Measurements from ENCODE around the gene XRN2. TPM values are rescaled to one million over a fixed set of nuclear protein-coding genes. Genes with fewer than 3 reads are reported as not detected.
"Not testable (repeated sequence)": the region's sequence is repeated elsewhere in the genome, so short reads cannot be mapped to it uniquely, and the experiment has no call there.

The XRN2 gene
- total RNA-seq, 1 donor from 2014 or later, result 96.2 TPM

DNA sequence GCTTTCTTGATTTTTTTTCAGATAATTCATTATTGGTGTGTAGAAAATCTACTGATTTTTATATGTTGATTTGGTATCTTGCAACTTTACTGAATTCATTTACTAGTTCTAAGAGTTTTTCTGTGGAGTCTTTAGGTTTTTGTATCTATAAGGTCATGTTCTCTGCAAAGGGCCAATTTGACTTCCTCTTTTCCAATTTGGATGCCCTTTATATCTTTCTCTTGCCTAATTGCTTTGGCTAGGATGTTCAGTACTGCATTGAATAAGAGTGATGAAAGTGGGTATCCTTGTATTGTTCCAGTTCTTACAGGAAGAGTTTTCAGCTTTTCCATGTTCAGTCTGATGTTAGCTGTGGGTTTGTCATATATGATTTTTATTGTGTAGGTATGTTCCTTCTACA, 108.6 kb downstream of the XRN2 start:
- FAIRE-seq (no peak), DNase-seq (ENCODE audit: low spot score in 2 of 2) (no peak)

GRCh38 chr20:21413996-21414395, 110.9 kb downstream of the XRN2 start:
- FAIRE-seq; DNase-seq (ENCODE audit: low spot score in 2 of 2): not testable (repeated sequence)

DNA sequence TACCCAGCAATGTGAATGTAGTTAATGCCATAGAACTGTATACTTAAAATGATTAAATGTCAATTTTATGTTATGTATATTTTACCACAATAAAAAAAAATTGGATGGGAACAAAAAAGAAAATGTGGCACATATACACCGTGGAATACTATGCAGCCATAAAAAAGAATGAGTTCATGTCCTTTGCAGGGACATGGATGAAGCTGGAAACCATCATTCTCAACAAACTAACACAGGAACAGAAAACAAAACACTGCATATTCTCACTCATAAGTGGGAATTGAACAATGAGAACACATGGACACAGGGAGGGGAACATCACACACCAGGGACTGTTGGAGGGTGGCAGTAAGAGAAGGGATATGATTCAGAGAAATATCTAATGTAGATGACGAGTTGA, 116.0 kb downstream of the XRN2 start:
- FAIRE-seq; DNase-seq (ENCODE audit: low spot score in 2 of 2): not testable (repeated sequence)

DNA sequence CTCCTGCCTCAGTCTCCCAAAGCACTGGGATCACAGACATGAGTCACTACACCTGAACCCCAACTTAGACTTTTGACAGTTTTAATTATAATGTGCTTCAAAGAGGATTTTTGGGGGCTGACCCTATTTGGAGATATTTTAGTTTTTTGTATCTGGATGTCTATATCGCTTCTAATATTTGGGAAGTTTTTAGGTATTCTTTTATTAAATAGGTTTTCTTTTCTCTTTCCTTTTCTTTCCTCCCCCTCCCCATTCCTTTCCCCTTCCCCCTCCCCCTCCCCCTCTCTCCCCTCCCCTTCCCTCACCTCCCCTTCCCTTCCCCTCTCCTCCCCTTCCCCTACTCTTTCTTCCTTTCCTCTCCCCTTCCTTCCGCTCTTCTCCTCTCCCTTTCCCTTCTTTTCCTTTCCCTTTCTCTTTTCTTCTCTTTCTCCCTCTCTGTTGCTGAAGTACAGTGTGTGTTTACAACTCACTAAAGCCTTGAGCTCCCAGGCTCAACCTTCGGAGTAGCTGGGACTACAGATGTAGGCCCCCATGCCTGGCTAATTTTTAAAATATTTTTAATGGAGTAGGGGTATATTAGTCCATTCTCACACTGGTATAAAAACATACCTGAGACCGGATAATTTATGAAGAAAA, 118.6 kb downstream of the XRN2 start:
- FAIRE-seq, result no peak

GRCh38 chr20:21423712-21424111, 120.6 kb downstream of the XRN2 start:
- DNase-seq (ENCODE audit: low spot score in 2 of 2); FAIRE-seq: not testable (repeated sequence)

More for the DNA sequence above, 118.6 kb downstream of the XRN2 start:
- no peak for DNase-seq (ENCODE audit: low spot score in 2 of 2)

DNA sequence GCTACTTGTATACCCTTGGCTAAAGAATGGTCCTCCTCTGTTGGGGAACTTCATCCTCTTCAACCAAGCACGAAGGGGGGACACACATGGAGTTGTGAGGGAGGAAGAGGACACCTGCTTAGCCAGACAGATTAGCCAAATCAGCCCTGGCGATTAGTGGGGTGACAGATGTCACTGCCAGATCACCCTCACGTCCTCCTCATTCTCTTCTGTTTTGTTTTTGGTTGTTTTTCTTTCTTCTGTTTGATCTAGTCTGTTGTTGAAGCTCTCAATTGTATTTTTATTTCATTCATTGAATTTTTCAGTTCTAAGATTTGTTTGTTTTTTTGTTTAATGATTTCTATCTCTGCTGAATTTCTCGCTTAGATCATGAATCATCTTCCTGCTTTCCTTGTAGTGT, 121.7 kb downstream of the XRN2 start:
- DNase-seq (ENCODE audit: low spot score in 2 of 2), result no peak
- no peak for FAIRE-seq

DNA sequence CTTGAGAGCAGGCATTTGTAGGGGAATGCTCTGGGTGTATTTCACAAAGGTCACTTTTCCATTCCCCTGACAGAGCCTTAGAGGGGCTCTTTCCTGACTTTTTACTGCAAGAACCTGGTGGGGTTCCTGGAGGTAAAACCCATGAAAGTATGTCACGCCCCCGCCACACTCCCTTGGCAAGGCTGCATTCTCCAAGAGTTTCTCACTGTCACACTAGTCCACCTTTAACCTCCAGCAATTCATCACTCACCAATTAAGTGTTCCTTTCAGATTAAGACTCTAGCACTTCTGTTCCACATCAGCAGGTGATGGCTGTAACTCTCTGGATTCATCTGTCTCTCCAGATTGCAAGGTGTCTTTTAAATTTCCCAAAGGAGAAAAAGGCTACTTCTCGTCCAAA, 126.9 kb downstream of the XRN2 start:
- DNase-seq (ENCODE audit: low spot score in 2 of 2), result no peak
- FAIRE-seq, result no peak

DNA sequence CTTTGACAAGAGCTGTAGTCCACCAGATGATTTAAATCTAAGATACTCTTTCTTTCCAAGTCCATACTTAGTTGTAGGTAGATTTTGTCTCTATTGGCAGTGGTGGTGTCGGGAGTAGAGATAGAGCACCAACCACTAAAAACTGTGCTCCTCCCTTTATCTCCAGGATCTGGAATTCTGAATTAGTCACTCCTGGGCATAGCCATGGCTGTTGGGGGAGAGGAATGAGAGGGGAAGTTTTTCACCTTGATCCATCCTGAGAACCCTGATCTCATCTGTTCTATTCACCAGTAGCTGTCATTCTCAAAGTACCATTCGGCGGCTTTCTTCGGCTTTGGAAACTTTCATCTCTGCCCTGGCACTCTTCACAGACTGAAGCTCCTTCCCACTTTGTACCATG, 129.8 kb downstream of the XRN2 start:
- FAIRE-seq (no peak), DNase-seq (ENCODE audit: low spot score in 2 of 2) (no peak)

DNA sequence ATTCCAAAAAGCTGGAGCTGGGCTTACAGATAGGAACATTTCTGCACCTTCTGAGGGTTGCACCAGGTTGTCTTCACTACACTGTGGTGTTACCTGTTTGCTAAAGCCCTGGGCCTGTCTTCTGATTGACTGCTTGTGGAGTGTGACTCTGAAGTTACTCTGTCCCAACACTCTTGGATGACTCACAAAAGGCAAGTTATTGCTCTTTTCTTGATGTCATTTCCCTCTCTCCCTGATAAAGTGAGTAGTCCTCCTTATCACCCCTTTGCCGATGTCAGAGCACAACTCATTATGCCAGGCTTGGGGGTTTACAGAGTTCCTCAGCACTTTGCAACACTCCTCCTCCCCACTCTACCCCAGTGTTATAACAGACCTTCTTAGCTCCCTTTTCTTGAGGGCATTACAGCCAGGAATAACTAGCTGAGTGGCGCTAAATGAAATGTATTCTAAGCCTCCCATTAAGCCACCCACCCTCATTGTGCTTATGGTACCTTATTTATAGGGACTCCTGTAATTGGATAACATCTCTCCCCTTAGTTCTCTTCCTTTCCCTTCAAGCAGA, 130.3 kb downstream of the XRN2 start:
- no peak for DNase-seq (ENCODE audit: low spot score in 2 of 2)
- no peak for FAIRE-seq

- no peak for DNase-seq (ENCODE audit: low spot score in 2 of 2)
- no peak for FAIRE-seq
Observed at GRCh38 chr20:21435576-21435975, 132.4 kb downstream of the XRN2 start.

DNA sequence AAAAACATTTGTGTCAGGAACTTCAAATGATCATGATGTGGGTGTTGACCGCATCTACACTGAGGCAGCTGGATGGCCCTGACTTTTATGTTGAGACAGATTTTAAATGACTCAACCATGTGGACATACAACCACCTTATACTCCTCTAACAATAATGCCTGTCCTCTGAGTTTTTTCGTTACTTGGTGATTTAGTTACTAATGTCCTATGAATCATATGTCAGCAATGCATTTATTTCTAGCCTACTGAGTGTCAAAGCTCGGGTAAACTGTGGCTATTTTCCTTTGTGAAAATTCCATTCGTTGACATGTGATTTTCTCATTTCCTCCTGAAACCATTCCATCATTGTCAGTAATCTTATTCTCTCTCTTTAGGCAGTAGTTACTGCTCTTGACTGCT, 133.1 kb downstream of the XRN2 start:
- DNase-seq (ENCODE audit: low spot score in 2 of 2), result no peak
- no peak for FAIRE-seq

DNA sequence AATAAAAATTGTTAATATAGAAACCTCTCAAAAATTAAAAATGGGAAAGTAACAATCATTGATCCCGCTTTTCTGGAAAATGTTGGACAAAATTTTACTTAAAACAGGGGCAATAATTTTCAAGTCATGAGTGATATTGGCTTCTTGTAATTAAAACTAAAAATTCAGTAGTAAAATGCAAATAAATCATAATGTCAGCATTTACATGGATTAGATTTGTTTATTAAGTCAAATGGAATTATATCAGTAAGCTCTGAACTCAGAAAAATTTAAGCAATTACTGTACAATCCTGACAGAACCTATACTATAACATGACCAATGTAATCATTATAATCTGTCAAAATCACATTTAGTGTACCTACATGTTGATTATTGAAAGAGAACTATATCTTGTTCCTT, 134.1 kb downstream of the XRN2 start:
- FAIRE-seq, result no peak

GRCh38 chr20:21437816-21438215, 134.7 kb downstream of the XRN2 start:
- DNase-seq (ENCODE audit: low spot score in 2 of 2) (no peak), FAIRE-seq (no peak)

More for the DNA sequence above, 134.1 kb downstream of the XRN2 start:
- no peak for DNase-seq (ENCODE audit: low spot score in 2 of 2)

Small RNA genes lying within 50 kb of the gene (small RNA-seq; reads per million reads assigned to genes)
- gene RN7SKP140, result not detected

Other genes with a start within 250 kb of the XRN2 start
- gene LINC00237, start 197.0 kb upstream of the XRN2 start, total RNA-seq, result 0.82 TPM
- 6.9 TPM for gene KIZ, start 177.2 kb upstream of the XRN2 start, total RNA-seq
- gene NKX2-4, start 94.2 kb downstream of the XRN2 start, total RNA-seq, result not detected
- 0.41 TPM for gene NKX2-2, start 210.7 kb downstream of the XRN2 start, total RNA-seq

Data from frontal cortex (tissue), 4 donors.